Panc1 (cell line): Measurements from ENCODE around the gene TMEM192. TPM values are rescaled to one million over a fixed set of nuclear protein-coding genes. Genes with fewer than 3 reads are reported as not detected.

Source experiments
- ATAC-seq: fragments of 200-7000 bp; cut with Tn5 transposase; 2 replicates; pipeline ENCODE4 v1.9.1; 2020; ENCODE audit warnings: mild to moderate bottlenecking, moderate library complexity
- BruUV-seq: library from RNA; stranded (reverse); fragments of 400-500 nt; replicated peaks from 2 replicates; lab custom pipeline; 2021; lab: Mats Ljungman, UMichigan
- CTCF ChIA-PET: fragments of 300-600 bp; sonication (Branson Sonifier 250); formaldehyde crosslinking; loops from one replicate; lab custom pipeline; 2022; ENCODE audit warnings: antibody characterized with exemption; lab: Charles Lee
- POLR2A ChIA-PET: fragments of 300-600 bp; sonication (Branson Sonifier 250); formaldehyde crosslinking; loops from one replicate; lab custom pipeline; 2022; ENCODE audit warnings: antibody characterized with exemption; lab: Charles Lee
- DNase-seq: peaks from one replicate; pipeline ENCODE4 v3.0.0-alpha.2; 2010; ENCODE audit warnings: low read depth, low spot score
- H3K27ac ChIP-seq: 2 replicates; pipeline ENCODE4 v1.5.1; 2011; ENCODE audit warnings: mild to moderate bottlenecking, low read length, inconsistent platforms
- H3K27me3 ChIP-seq: fragments of 200-500 bp; sonication (Bioruptor generic); 2 replicates; pipeline ENCODE4 v1.6.0; 2014; ENCODE audit warnings: low read length, inconsistent platforms; ENCODE audit not compliant: control insufficient read depth, insufficient read depth
- H3K36me3 ChIP-seq: fragments of 200-500 bp; sonication (Bioruptor generic); 2 replicates; pipeline ENCODE4 v1.5.1; 2014; ENCODE audit warnings: inconsistent platforms, mild to moderate bottlenecking, low read length, moderate library complexity; ENCODE audit not compliant: control insufficient read depth, insufficient read depth
- H3K4me1 ChIP-seq: 2 replicates; pipeline ENCODE4 v1.5.1; 2011; ENCODE audit warnings: inconsistent platforms, mild to moderate bottlenecking, low read length, moderate library complexity; ENCODE audit not compliant: control insufficient read depth, insufficient read depth
- H3K4me3 ChIP-seq, 2 experiments: 2 replicates each; pipeline ENCODE4 v1.5.1; 2011 to 2012; ENCODE audit warnings: low read depth in 2 of 2, low read length in 2 of 2, mild to moderate bottlenecking in 2 of 2, inconsistent platforms in 1 of 2, moderate library complexity in 1 of 2
- H3K9me3 ChIP-seq: fragments of 200-500 bp; sonication (Bioruptor generic); 2 replicates; pipeline ENCODE4 v1.5.1; 2014; ENCODE audit warnings: low read depth, mild to moderate bottlenecking, inconsistent platforms, low read length, moderate library complexity; ENCODE audit not compliant: control insufficient read depth, insufficient read depth
- POLR2AphosphoS5 ChIP-seq: IDR thresholded peaks from 2 replicates; pipeline ENCODE4 v1.6.1; 2012; ENCODE audit warnings: mild to moderate bottlenecking, low read depth, low read length, moderate library complexity
- REST ChIP-seq, 2 experiments: IDR thresholded peaks; 2 replicates each; pipeline ENCODE4 v1.6.1; 2011 to 2012; ENCODE audit warnings: low read depth in 2 of 2, control low read depth in 1 of 2, low read length in 1 of 2, mild to moderate bottlenecking in 1 of 2, moderate library complexity in 1 of 2; ENCODE audit not compliant: insufficient read depth in 1 of 2
- SIN3A ChIP-seq: IDR thresholded peaks from 2 replicates; pipeline ENCODE4 v1.6.1; 2012; ENCODE audit warnings: low read depth, mild to moderate bottlenecking, low read length, moderate library complexity, borderline replicate concordance; ENCODE audit not compliant: insufficient read depth
- TCF7L2 ChIP-seq: IDR thresholded peaks from 2 replicates; pipeline ENCODE4 v1.6.1; 2011; ENCODE audit warnings: mild to moderate bottlenecking, low read depth, low read length, inconsistent platforms
- in situ Hi-C: cut with HindIII; loops from 2 replicates; pipeline ENCODE4 v1.10.0; 2016; ENCODE audit warnings: low sequenced_read_pairs, low pct_unique_long_range_greater_than_20kb
- intact Hi-C: fragments of 100-400 bp; cut with micrococcal nuclease; formaldehyde crosslinking; loops from one replicate; pipeline ENCODE4 v1.10.0; 2022; ENCODE audit not compliant: unreplicated experiment
- total RNA-seq: library from RNA; stranded (reverse); gene quantifications from one replicate; pipeline ENCODE4 v1.2.1, GENCODE V29; 2021; ENCODE audit not compliant: unreplicated experiment
- TF ChIP-seq, protein P1 (sequence below): fragments of 450-650 bp; IDR thresholded peaks from 2 replicates; pipeline ENCODE4 v1.5.1; 2017; ENCODE audit warnings: mild to moderate bottlenecking

The TMEM192 gene
- total RNA-seq, 1 experiment from 2014 or later: 7.2 TPM

GRCh38 chr4:165058666-165059065 is 54.0 kb downstream of the TMEM192 start:
- no TSS peak for BruUV-seq
- ChIA-PET CTCF (no interaction called here), POLR2A (no interaction called here)
- no peaks in the 10 kb centered on the region for H3K36me3 ChIP-seq
- ATAC-seq (no peak), DNase-seq (no peak)
- H3K4me1 ChIP-seq: no peaks in the 10 kb centered on the region
- H3K4me3 ChIP-seq: no peak overlapping the region
- in situ Hi-C loops (no loop called here), intact Hi-C loops (no loop called here)
- TF ChIP-seq, protein P1, sequence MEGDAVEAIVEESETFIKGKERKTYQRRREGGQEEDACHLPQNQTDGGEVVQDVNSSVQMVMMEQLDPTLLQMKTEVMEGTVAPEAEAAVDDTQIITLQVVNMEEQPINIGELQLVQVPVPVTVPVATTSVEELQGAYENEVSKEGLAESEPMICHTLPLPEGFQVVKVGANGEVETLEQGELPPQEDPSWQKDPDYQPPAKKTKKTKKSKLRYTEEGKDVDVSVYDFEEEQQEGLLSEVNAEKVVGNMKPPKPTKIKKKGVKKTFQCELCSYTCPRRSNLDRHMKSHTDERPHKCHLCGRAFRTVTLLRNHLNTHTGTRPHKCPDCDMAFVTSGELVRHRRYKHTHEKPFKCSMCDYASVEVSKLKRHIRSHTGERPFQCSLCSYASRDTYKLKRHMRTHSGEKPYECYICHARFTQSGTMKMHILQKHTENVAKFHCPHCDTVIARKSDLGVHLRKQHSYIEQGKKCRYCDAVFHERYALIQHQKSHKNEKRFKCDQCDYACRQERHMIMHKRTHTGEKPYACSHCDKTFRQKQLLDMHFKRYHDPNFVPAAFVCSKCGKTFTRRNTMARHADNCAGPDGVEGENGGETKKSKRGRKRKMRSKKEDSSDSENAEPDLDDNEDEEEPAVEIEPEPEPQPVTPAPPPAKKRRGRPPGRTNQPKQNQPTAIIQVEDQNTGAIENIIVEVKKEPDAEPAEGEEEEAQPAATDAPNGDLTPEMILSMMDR: no peak
- TF ChIP-seq TCF7L2: no peak
- no peaks in the 10 kb centered on the region for H3K27me3 ChIP-seq
- H3K27ac ChIP-seq: no peak overlapping the region
- H3K9me3 ChIP-seq: no peaks in the 10 kb centered on the region

- Histone ChIP-seq H3K4me1 (no peaks in the 10 kb centered on the region), H3K4me3 (no peak overlapping the region)
- POLR2A ChIA-PET: no interaction called here
Measured at GRCh38 chr4:165055601-165056000, 57.1 kb downstream of the TMEM192 start.

More at GRCh38 chr4:165055601-165056000, 57.1 kb downstream of the TMEM192 start:
- BruUV-seq: no TSS peak
- no peaks in the 10 kb centered on the region for H3K36me3 ChIP-seq
- no peak for TF ChIP-seq SIN3A
- TF ChIP-seq, protein P1: no peak
- no peak for TF ChIP-seq POLR2AphosphoS5
- TF ChIP-seq REST (IDR thresholded peaks at IDR 0.05; ENCODE audit: insufficient read depth in 1 of 2, low read depth in 2 of 2, low read length in 1 of 2): no peak
- no peak for TF ChIP-seq TCF7L2
- no peaks in the 10 kb centered on the region for H3K27me3 ChIP-seq
- H3K9me3 ChIP-seq: no peaks in the 10 kb centered on the region
- ATAC-seq: no peak
- in situ Hi-C loops: no loop called here
- no peak overlapping the region for H3K27ac ChIP-seq
- CTCF ChIA-PET: no interaction called here
- intact Hi-C loops: no loop called here
- DNase-seq: no peak
